KMS-11 (cell line): ENCODE results near the gene SLC39A6.

Source experiments
- H2AFZ ChIP-seq: fragments of 200-600 bp; sonication (generic); 2 replicates; pipeline ENCODE4 v1.6.1; 2016; ENCODE audit warnings: antibody characterized with exemption, mixed run types, low read depth
- H3K27ac ChIP-seq: fragments of 200-600 bp; sonication (generic); 2 replicates; pipeline ENCODE4 v1.6.1; 2016; ENCODE audit warnings: mild to moderate bottlenecking, mixed run types
- H3K27me3 ChIP-seq: fragments of 200-600 bp; sonication (generic); 2 replicates; pipeline ENCODE4 v1.6.1; 2017; ENCODE audit warnings: mild to moderate bottlenecking, low read depth, mixed run types, moderate library complexity; ENCODE audit not compliant: insufficient read depth
- H3K36me3 ChIP-seq: fragments of 200-600 bp; sonication (generic); 2 replicates; pipeline ENCODE4 v1.6.1; 2017; ENCODE audit warnings: mild to moderate bottlenecking, mixed run types; ENCODE audit not compliant: insufficient read depth
- H3K4me1 ChIP-seq: fragments of 200-600 bp; sonication (generic); 2 replicates; pipeline ENCODE4 v1.6.1; 2016; ENCODE audit warnings: mild to moderate bottlenecking, low read depth, mixed run types; ENCODE audit not compliant: poor library complexity, severe bottlenecking
- H3K4me2 ChIP-seq: fragments of 200-600 bp; sonication (generic); 2 replicates; pipeline ENCODE4 v1.7.0; 2016; ENCODE audit warnings: mild to moderate bottlenecking, mixed run types
- H3K4me3 ChIP-seq: fragments of 200-600 bp; sonication (generic); IDR thresholded peaks from 2 replicates; pipeline ENCODE4 v1.6.1; 2017; ENCODE audit warnings: low read depth, low read length, mixed read lengths; ENCODE audit not compliant: insufficient read depth
- H3K79me2 ChIP-seq: fragments of 200-600 bp; sonication (generic); 2 replicates; pipeline ENCODE4 v1.6.1; 2016; ENCODE audit warnings: low read depth, mixed run types; ENCODE audit not compliant: insufficient read depth
- H3K9ac ChIP-seq: fragments of 200-600 bp; sonication (generic); 2 replicates; pipeline ENCODE4 v1.6.1; 2016; ENCODE audit warnings: mild to moderate bottlenecking, mixed run types
- H4K20me1 ChIP-seq: fragments of 200-600 bp; sonication (generic); 2 replicates; pipeline ENCODE4 v1.6.1; 2016; ENCODE audit warnings: mild to moderate bottlenecking, mixed run types; ENCODE audit not compliant: insufficient read depth
- CTCF ChIP-seq: fragments of 200-600 bp; sonication (generic); conservative IDR thresholded peaks from 2 replicates; pipeline ENCODE4 v1.6.1; 2017; ENCODE audit warnings: low read depth, mild to moderate bottlenecking, antibody characterized with exemption, low read length, moderate library complexity, mixed read lengths

SLC39A6 gene

GRCh38 chr18:36129300-36130038 is at the start of gene SLC39A6, which contains the start of gene ELP2:
SLC39A6 (minus strand) TSS chr18:36129340; CDS start chr18:36127007, 2,333 bp downstream.
ELP2 (plus strand) TSS chr18:36129899; CDS start chr18:36129934, 35 bp downstream.
- TF ChIP-seq CTCF: no peak
- Histone ChIP-seq H3K4me2 (peak within 1 kb of the TSS; percentile 79), H4K20me1 (no peaks in the 10 kb centered on the region; the same call in 1 of the 2 replicates), H3K9ac (peak within 1 kb of the TSS; percentile 96), H2AFZ (peak within 1 kb of the TSS; percentile 99), H3K27ac (peak within 1 kb of the TSS; percentile 93), H3K4me3 (peak within 1 kb of the TSS; percentile 80), H3K79me2 (peaks cover 68% of the 10 kb centered on the region), H3K36me3 (peaks cover 5% of the 10 kb centered on the region; the same call in 1 of the 2 replicates), H3K4me1 (peaks cover 42% of the 10 kb centered on the region), H3K27me3 (no peaks in the 10 kb centered on the region)

- Histone ChIP-seq H3K36me3 (no peaks in the 10 kb centered on the region), H3K27ac (no peak overlapping the region), H3K4me2 (no peak overlapping the region), H3K27me3 (no peaks in the 10 kb centered on the region), H3K79me2 (no peaks in the 10 kb centered on the region), H3K9ac (no peak overlapping the region), H4K20me1 (no peaks in the 10 kb centered on the region), H3K4me3 (no peak overlapping the region), H3K4me1 (no peaks in the 10 kb centered on the region), H2AFZ (no peak overlapping the region)
- no peak for TF ChIP-seq CTCF
These were observed 48.8 kb upstream of the SLC39A6 start for GRCh38 chr18:36177913-36178312.

GRCh38 chr18:36176711-36177110 is 47.6 kb upstream of the SLC39A6 start:
- no peak for TF ChIP-seq CTCF
- H2AFZ ChIP-seq: no peak overlapping the region
- no peaks in the 10 kb centered on the region for H3K36me3 ChIP-seq
- no peaks in the 10 kb centered on the region for H3K4me1 ChIP-seq
- no peak overlapping the region for H3K9ac ChIP-seq
- no peak overlapping the region for H3K27ac ChIP-seq
- H3K79me2 ChIP-seq: no peaks in the 10 kb centered on the region
- no peak overlapping the region for H3K4me2 ChIP-seq
- no peaks in the 10 kb centered on the region for H4K20me1 ChIP-seq
- no peak overlapping the region for H3K4me3 ChIP-seq
- H3K27me3 ChIP-seq: no peaks in the 10 kb centered on the region

GRCh38 chr18:36176177-36176584 is 47.0 kb upstream of the SLC39A6 start:
- Histone ChIP-seq H3K4me2 (no peak overlapping the region), H3K36me3 (no peaks in the 10 kb centered on the region), H4K20me1 (no peaks in the 10 kb centered on the region), H3K27ac (no peak overlapping the region), H3K4me1 (no peaks in the 10 kb centered on the region), H3K9ac (no peak overlapping the region), H3K79me2 (no peaks in the 10 kb centered on the region), H3K4me3 (no peak overlapping the region), H2AFZ (no peak overlapping the region), H3K27me3 (no peaks in the 10 kb centered on the region)
- no peak for TF ChIP-seq CTCF
